VCaP (cell line): ENCODE results near the gene PAX8.

Experiments
- H3K27ac ChIP-seq: fragments of 450-650 bp; 2 replicates; pipeline ENCODE4 v1.5.1; 2017
- CTCF ChIP-seq: fragments of 450-650 bp; conservative IDR thresholded peaks from 2 replicates; pipeline ENCODE4 v1.5.1; 2017; ENCODE audit warnings: mild to moderate bottlenecking, moderate library complexity

PAX8 gene

DNA sequence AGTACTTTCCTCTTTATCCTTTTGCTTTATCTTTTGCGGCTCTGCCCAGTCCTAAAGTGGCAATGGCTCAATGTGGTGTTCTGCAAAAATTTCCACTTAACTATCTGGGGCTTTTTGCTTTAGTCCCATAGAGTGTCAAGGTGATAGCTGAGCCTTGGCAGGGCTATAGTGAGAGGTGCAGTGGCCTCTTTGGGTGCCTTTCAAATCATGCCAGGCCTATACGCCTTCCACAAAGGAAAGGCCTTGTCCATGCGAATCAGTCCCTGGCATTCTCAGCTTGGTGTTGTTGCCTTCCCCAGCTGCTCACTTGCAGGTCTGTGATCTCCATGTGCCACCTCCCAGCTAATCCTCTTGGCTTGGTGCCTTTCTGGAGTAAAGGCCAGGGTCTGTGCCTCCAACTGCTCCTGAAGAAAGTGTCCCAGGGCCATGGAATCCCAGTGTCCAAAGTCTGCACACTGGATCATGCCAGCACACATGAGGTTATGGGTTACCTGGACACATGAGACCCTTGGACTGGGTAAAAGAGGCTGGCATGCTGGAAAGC is 26.6 kb downstream of the PAX8 start:
- no peak overlapping the region for H3K27ac ChIP-seq
- TF ChIP-seq CTCF: no peak

DNA sequence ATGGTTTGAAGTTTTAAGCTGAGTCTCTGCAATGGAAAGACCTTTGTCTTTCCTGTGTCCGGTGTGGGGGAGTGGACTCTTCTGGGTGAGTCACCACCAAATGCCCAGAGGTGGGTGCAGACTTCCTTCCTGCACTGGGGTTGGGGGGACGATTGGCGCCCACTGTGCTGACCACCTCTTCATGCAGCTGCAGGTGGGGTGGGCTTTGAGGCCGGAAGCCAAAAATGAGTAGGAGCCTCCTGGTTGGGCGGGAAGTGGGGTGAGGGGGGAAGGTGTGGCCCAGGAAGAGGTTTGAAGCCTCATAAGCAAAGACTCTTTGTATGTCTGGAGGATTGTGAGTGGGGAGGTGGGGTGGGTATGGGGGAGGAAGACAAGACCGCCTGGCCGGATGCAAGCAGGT is 27.6 kb downstream of the PAX8 start:
- H3K27ac ChIP-seq: no peak overlapping the region
- TF ChIP-seq CTCF: no peak

GRCh38 chr2:113248997-113249770 is 29.5 kb downstream of the PAX8 start:
- no peak overlapping the region for H3K27ac ChIP-seq
- TF ChIP-seq CTCF: peak; percentile 91

DNA sequence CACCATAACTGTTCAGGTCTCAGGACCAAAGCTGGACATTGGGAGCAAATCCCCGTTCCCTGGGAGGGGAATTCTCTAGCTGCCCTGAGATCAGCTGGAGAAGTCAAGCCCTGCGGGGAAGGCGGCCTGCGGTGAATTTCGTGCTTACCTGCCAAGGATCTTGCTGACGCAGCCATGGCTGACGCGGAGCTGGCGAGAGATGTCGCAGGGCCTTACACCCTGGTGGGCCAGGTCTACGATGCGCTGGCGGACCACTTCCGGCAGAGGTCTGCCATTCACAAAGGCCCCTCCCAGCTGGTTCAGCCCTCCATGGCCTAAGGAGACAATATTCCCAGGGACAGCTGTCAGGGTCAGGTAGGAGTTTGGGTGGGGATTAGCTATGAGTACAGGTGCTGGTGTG is 32.1 kb downstream of the PAX8 start:
- TF ChIP-seq CTCF: no peak

GRCh38 chr2:113245276-113245711 is 33.4 kb downstream of the PAX8 start:
- H3K27ac ChIP-seq: no peak overlapping the region
- no peak for TF ChIP-seq CTCF

More for the DNA sequence above, 32.1 kb downstream of the PAX8 start:
- H3K27ac ChIP-seq: no peak overlapping the region

DNA sequence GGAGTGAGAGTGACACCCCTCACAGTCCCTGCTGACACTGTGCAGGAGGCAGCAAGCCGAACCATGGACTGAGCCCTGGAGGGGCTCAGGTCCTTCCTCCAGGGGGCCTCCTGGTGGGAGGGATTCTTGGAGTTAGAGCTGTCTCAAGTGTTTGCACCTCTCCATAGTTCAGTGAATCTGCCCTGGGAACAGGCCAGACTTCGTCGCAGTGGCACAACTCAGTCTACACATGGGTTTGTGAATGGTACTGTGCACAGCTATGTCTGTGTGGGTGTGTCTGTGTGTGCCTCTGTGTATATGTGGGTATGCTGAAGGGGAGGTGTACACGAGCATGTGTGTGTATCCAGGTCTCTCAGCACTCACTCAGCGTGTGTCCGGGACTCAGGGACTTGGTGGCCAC is 36.4 kb downstream of the PAX8 start:
- no peak for TF ChIP-seq CTCF
- no peak overlapping the region for H3K27ac ChIP-seq

- H3K27ac ChIP-seq: no peak overlapping the region
- no peak for TF ChIP-seq CTCF
Observed at GRCh38 chr2:113240915-113241911, 37.5 kb downstream of the PAX8 start.
